ENCODE measurements around the gene IDS.
"Not testable (repeated sequence)": the region's sequence is repeated elsewhere in the genome, so short reads cannot be mapped to it uniquely, and the experiment has no call there.

The IDS gene, protein sequence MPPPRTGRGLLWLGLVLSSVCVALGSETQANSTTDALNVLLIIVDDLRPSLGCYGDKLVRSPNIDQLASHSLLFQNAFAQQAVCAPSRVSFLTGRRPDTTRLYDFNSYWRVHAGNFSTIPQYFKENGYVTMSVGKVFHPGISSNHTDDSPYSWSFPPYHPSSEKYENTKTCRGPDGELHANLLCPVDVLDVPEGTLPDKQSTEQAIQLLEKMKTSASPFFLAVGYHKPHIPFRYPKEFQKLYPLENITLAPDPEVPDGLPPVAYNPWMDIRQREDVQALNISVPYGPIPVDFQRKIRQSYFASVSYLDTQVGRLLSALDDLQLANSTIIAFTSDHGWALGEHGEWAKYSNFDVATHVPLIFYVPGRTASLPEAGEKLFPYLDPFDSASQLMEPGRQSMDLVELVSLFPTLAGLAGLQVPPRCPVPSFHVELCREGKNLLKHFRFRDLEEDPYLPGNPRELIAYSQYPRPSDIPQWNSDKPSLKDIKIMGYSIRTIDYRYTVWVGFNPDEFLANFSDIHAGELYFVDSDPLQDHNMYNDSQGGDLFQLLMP

DNA sequence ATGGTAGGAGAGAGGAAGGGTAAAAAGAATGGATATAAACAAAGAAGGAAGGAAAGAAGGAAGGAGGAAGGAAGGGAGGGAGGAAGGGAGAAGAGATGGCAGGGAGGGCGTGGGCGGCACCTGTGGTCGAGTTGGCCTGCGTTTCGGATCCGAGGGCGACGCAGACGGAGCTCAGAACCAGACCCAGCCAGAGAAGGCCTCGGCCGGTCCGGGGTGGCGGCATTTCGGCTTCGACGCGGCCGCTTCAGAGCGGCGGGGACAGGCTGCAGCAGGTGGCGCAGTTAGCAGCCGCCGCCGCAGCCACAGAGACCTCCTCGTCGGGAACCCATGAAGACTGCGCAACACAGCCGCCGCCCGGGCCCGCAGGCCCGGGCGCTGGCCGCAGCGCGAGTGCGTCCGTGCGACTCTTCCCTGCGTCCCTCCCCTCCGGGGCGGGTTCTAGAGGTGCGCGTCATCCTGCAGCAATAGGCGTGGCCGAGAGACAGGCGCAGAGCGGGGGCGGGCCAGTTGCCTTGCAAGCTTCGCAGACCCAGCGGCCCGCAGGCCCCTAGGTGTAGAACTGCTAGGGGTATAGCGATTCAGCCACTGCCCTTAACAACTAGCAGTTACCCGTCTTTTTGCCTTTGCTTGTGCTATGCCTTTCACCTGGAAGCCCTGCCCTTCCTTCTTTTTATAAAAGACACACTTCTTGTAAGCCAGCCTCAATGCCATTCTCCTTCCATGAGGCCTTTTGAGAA, at the start of gene IDS:
IDS (minus strand) TSS at position 392 of the 737 bp plus-strand sequence; CDS start at position 223, 169 bp downstream.
- peak; percentile 88 for DNase-seq

DNA sequence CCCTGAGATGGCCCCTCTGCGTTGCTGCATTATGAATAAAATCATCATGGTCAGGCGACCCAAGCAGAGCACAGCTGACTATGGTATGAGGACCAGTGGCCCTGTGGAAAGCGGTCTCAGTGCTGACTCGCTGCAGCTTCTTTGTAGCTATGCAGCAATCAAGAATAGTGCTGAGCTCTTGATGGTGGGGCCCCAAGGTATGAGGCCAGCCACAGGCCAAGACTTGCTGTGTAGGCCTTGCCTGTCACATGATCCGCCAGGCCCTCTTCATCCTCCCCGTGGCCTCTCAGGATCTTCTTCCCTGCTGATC, 46.8 kb upstream of the IDS start:
- not testable (repeated sequence) for DNase-seq

GRCh38 chrX:149551245-149551938, 46.3 kb upstream of the IDS start:
- not testable (repeated sequence) for DNase-seq

GRCh38 chrX:149550454-149550853, 45.3 kb upstream of the IDS start:
- DNase-seq = not testable (repeated sequence)

DNA sequence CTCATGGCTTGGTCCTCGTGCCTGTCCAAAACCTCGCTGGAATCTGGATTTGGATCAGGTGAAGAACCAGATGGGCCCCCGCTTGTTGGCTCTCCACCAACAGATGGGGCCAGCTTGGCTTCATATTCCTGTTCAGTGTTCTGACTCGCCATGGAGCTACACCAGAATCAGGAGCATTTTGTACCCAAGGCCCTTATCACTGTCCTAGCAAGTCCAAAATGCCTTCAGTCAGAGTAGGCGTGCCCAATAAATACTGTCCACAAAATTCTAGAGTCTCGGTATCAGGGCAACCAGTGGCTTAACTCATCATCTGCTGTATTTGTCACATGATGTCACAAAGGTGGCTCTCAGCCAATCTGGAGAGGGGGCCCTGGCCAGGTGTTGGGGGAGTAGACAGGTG, 44.6 kb upstream of the IDS start, which contains the start of gene HSFX3:
HSFX3 (minus strand) TSS at position 224 of the 400 bp plus-strand sequence; CDS start at position 152, 72 bp downstream.
- not testable (repeated sequence) for DNase-seq

- not testable (repeated sequence) for DNase-seq
Measured at GRCh38 chrX:149547782-149548181, 42.7 kb upstream of the IDS start.

GRCh38 chrX:149546962-149547361, 41.9 kb upstream of the IDS start:
- not testable (repeated sequence) for DNase-seq

DNA sequence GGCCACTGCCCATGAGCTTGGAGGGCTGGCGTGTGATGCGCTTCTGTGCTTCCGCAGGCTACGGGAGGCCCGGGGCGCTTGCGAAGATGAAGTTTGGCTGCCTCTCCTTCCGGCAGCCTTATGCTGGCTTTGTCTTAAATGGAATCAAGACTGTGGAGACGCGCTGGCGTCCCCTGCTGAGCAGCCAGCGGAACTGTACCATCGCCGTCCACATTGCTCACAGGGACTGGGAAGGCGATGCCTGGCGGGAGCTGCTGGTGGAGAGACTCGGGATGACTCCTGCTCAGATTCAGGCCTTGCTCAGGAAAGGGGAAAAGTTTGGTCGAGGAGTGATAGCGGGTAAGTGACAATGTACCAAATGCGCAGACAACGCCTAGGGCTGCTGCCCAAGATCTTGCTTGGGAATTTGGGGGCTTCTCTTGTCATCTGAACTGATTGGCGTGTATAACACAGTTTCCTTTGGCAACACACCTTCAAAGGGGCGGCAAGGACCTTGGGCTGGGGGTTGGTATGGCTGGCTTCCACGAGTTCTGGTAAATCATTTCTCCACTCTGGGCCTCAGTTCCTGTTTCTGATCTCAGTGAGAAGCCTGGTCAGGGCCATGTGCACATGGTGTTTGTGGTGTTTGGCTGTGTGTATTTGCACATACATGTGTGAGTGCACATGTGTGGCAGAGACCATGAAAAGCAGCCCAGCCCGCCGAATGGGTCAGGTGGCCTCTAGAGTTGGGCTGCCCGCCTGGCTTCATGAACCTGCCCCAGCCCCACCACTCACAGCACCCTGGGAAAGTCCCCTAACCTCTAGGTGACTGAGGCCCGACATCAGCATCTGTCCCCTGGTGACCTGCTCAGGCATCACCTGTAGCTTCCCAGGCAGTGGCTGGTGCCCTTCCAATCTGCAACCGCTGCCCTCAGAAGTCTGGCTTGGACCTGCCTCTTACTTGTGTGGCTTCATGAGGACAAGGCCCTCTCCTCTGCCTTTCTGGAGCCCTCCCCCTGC, 40.7 kb upstream of the IDS start:
- DNase-seq = not testable (repeated sequence)

DNA sequence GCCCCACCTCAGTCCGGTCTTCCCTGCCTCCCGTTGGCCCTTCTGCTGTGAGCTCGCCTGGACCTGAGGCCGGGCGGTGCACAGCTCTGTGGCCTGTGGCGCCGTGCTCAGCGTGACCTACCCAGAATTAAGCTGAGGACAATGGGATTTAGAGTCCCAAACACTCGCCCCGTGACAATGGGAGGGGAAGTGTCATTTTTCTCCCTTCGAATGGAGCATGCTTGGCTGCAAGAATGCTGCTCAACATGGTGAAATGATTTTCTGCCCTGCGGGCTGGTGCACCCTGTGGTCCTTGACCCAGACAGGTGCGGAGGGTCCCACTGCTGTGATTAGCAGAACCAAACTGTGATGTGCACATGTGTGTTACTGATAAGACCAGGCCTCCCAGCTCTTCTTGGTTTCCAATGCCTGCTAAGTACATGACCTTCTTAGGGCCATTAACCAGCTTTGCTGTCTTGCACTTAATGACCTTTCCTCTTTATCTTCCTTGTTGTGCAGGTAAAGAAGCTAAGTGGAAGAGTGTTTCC, 36.5 kb upstream of the IDS start:
- no peak for DNase-seq

- peak; percentile 89 for DNase-seq
Measured at GRCh38 chrX:149540621-149541520, 35.8 kb upstream of the IDS start, which contains the start of gene EOLA1. Gene EOLA1, plus strand, starts transcription at chrX:149541012. Its CDS starts 4,619 bp downstream, at chrX:149545631.

DNA sequence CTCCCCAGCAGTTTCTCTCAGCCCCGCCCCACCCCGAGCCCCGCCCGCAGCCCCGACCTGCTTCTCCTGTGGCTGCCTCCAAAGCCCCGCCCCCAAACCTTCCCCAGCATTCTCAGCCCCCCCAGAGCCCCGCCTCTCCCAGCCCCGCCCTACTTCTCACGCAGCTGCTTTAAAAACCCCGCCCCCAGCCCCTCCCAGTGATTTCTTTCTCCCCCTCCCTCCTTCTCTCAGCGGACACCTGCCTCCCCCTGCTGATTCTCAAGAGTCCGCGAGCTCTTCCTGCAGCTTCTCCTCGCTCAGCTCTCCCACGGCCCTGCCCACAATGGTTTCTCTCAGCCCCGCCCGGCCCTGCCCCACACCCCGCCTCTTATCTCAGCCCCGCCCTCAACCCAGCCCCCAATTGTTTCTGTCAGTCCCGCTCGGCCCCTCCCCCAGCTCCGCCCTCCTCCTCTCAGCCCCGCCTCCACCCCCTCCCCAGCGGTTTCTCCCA, 35.1 kb upstream of the IDS start:
- peak; percentile 86 for DNase-seq

DNA sequence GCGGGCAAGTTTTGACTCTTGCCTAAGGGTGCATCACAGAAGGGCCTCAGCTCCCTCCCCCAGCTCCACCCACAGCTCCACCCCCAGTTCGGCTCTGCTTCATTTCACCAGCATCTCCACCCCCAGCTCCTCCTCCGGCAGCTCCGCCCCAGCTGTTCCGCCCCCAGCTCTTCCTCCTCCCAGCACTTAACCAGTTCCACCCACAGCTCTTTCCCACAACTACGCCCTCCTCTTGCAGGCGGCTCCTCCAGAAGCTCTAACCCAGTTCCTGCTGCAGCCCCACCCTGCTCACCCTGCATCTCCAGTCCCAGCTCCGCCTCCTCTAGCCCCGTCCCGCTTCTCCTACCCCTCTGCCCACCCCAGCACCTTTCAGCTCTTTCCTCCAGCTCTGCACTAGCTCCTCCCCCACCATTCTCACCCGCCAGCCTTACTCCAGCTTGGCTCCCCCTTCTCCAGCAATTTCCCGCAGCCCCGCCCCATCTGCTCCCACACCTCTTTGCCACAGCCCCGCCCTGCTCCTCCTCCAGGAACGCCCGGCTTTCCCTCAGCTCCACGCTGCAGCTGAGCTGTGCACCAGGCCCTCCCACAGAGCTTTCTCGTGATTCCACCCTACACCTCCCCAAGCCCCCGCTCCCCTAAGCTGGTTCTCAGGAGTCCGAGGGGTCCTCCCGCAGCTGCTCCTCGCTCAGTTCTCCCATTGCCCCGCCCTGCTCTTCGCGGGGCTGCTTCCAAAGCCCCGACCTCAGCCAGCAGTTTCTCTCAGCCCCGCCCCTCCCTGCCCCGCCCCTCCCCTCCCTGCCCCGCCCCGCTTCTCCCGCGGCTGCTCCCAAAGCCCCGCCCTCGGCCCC, 34.4 kb upstream of the IDS start:
- peak; percentile 85 for DNase-seq

DNA sequence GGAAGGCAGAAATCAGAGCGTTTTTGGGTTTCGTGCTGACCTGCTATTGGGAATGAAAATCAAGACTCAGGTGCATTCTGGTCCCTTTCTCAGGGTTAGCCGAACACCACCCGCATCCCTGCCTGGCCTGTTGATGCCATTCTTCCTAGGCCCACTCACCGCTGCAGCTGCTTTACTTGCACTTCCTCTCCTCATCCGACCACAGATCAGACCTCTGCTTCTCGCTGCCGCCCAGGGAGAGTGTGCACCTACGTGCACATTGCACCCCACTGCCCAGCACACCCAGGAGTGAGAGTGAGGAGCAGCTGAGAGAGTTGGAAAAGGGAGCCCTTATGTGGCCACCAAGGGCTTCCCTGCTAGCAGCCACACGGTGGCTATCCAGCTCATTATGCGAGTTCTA, 32.4 kb upstream of the IDS start:
- not testable (repeated sequence) for DNase-seq

GRCh38 chrX:149534926-149535602, 30.0 kb upstream of the IDS start:
- not testable (repeated sequence) for DNase-seq

DNA sequence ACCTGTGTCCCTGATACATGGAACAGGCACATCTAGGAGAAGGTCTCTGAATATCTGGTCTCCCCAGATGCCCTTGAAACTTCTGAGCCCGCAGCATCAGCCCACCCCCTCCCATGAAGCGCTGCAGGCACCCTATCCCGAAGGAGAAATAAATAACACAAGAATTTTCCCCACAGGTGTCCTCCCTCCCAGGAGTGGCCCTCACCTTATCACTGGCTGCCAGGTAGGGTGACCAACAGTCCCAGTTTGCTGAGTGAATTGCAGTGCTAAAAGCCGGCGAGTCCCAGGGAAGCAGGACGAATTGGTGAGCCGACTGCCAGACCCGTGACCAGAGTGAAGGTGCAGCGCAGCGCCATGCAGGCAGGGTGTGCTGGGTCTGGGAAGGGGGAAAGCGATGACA, 28.9 kb upstream of the IDS start:
- not testable (repeated sequence) for DNase-seq

DNA sequence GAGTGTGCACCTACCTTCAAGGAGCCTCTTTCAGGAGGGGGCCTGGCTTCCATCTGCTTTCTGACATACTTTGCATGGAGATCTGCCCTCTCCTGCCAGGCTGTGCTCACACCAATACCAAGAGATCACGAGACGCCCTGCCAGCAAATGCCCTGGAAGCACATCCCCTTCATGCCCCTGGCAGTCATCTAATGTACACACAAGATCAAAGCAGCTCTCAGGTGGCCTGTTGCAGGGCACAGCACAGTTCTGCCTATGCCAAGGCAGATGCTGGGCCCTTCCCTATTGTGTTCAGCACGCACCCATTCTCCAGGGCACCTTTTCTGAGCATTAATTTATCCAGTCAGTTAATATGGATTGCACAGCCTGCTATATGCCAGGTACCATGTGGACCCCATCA, 27.8 kb upstream of the IDS start:
- DNase-seq = not testable (repeated sequence)

DNA sequence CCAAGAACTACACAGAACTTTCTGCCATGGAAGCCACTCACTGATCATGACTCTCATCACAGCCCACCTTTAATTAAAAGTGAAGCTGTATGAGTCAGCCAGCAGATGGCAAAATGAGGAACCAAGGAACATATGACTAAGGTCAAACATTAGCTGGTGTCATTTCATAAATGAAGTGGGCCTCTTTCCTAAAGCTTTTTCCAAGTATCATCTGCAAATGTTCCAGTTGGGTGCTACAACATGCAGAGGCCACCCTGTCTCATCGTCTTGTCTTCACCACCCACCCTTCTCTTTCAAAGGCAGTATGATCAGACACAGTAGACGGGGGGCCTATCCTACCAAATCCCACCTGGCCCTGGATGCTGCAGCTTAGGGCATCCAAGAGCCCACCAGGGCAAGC, 26.5 kb upstream of the IDS start:
- DNase-seq = no peak

DNA sequence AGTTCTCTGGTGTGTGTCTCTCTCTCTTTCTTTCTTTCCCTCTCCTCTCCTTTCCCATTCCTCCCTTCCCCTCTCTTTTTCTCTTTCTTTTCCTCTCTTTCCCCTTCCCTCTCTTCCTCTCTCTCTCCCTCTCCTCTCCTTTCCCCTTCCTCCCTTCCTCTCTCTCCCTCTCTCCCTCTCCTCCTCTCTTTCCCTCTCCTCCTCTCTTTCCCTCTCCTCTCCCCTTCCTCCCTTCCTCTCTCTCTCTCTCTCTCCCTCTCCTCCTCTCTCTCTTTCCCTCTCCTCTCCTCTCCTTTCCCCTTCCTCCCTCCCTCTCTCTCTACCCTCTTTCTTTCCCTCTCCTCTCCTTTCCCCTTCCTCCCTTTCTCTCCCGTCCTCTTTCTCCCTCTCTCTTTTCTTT, 23.3 kb upstream of the IDS start:
- DNase-seq = no peak

- peak; percentile 31 for DNase-seq
Measured at GRCh38 chrX:149527705-149528104, 22.6 kb upstream of the IDS start.
